Measurements from ENCODE around the gene MBD3. TPM values are rescaled to one million over a fixed set of nuclear protein-coding genes. Genes with fewer than 3 reads are reported as not detected.
A peak's percentile ranks its signal among the peaks of the same experiment; 100 is the strongest.

Gene MBD3
- polyA plus RNA-seq, 1 donor (not counting 4 experiments of a cell fraction or from before 2014, with no cell fraction given) = 16.6 TPM

- no peaks in the 10 kb centered on the region for H4K20me1 ChIP-seq (ENCODE audit: control insufficient read depth, extremely low read depth, insufficient read depth, low read length)
- no peak for DNase-seq (ENCODE audit: low read depth, low spot score)
- TF ChIP-seq, protein P1, sequence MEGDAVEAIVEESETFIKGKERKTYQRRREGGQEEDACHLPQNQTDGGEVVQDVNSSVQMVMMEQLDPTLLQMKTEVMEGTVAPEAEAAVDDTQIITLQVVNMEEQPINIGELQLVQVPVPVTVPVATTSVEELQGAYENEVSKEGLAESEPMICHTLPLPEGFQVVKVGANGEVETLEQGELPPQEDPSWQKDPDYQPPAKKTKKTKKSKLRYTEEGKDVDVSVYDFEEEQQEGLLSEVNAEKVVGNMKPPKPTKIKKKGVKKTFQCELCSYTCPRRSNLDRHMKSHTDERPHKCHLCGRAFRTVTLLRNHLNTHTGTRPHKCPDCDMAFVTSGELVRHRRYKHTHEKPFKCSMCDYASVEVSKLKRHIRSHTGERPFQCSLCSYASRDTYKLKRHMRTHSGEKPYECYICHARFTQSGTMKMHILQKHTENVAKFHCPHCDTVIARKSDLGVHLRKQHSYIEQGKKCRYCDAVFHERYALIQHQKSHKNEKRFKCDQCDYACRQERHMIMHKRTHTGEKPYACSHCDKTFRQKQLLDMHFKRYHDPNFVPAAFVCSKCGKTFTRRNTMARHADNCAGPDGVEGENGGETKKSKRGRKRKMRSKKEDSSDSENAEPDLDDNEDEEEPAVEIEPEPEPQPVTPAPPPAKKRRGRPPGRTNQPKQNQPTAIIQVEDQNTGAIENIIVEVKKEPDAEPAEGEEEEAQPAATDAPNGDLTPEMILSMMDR (optimal IDR thresholded peaks at IDR 0.05 in 1 of 3, IDR thresholded peaks at IDR 0.05 in 1 of 3, conservative IDR thresholded peaks at IDR 0.05 in 1 of 3; ENCODE audit: extremely low read depth in 1 of 3, insufficient read depth in 2 of 3, low read length in 3 of 3) = no peak
- no peak for TF ChIP-seq EZH2 (IDR thresholded peaks at IDR 0.05; ENCODE audit: low read length)
- peaks cover 11% of the 10 kb centered on the region for H3K27me3 ChIP-seq (ENCODE audit: control insufficient read depth, extremely low read depth, insufficient read depth, low read length)
- no peak overlapping the region for H3K4me3 ChIP-seq (ENCODE audit: control insufficient read depth in 2 of 3, extremely low read depth in 1 of 3, insufficient read depth in 2 of 3, low read depth in 1 of 3, low read length in 3 of 3)
- dilution Hi-C loops (cut with MboI; ENCODE audit: extremely low pct_ligation_motif_present, low sequenced_read_pairs) = no loop called here
- no peak for FAIRE-seq
- no peak overlapping the region for H3K27ac ChIP-seq (ENCODE audit: control insufficient read depth, insufficient read depth, low read length)
- no peak overlapping the region for H3K4me2 ChIP-seq (ENCODE audit: control insufficient read depth, extremely low read depth, insufficient read depth, low read depth, low read length)
- peaks cover 13% of the 10 kb centered on the region for H3K79me2 ChIP-seq (ENCODE audit: control insufficient read depth, insufficient read depth, low read length)
- H3K4me1 ChIP-seq (ENCODE audit: control insufficient read depth, extremely low read depth, insufficient read depth, low read length) = no peaks in the 10 kb centered on the region
- H3K36me3 ChIP-seq (ENCODE audit: control insufficient read depth in 2 of 2, extremely low read depth in 1 of 2, insufficient read depth in 2 of 2, low read length in 2 of 2) = no peaks in the 10 kb centered on the region
- no peaks in the 10 kb centered on the region for H3K9me3 ChIP-seq (ENCODE audit: control insufficient read depth, low read depth, low read length)
- no peaks in the 10 kb centered on the region for H3K9me1 ChIP-seq (ENCODE audit: control insufficient read depth, extremely low read depth, insufficient read depth, low read length)
- no peak overlapping the region for H2AFZ ChIP-seq (ENCODE audit: control insufficient read depth, low read length)
- no peak overlapping the region for H3K9ac ChIP-seq (ENCODE audit: control insufficient read depth, extremely low read depth, insufficient read depth, low read length)
These were observed 22.7 kb downstream of the MBD3 start for GRCh38 chr19:1569997-1570396.

- H3K27ac ChIP-seq (ENCODE audit: control insufficient read depth, insufficient read depth, low read length) = no peak within 1 kb of the TSS
- H2AFZ ChIP-seq (ENCODE audit: control insufficient read depth, low read length) = peak within 1 kb of the TSS; percentile 37
- dilution Hi-C loops (cut with MboI; ENCODE audit: extremely low pct_ligation_motif_present, low sequenced_read_pairs) = no loop called here
- H3K4me2 ChIP-seq (ENCODE audit: control insufficient read depth, extremely low read depth, insufficient read depth, low read depth, low read length) = peak within 1 kb of the TSS; percentile 73
- no peaks in the 10 kb centered on the region for H3K9me3 ChIP-seq (ENCODE audit: control insufficient read depth, low read depth, low read length)
- DNase-seq (ENCODE audit: low read depth, low spot score) (no peak), FAIRE-seq (no peak)
- H3K36me3 ChIP-seq (ENCODE audit: control insufficient read depth in 2 of 2, extremely low read depth in 1 of 2, insufficient read depth in 2 of 2, low read length in 2 of 2) = no peaks in the 10 kb centered on the region
- H3K4me1 ChIP-seq (ENCODE audit: control insufficient read depth, extremely low read depth, insufficient read depth, low read length) = no peaks in the 10 kb centered on the region
- no peaks in the 10 kb centered on the region for H4K20me1 ChIP-seq (ENCODE audit: control insufficient read depth, extremely low read depth, insufficient read depth, low read length)
- peaks cover 11% of the 10 kb centered on the region for H3K27me3 ChIP-seq (ENCODE audit: control insufficient read depth, extremely low read depth, insufficient read depth, low read length)
- peak within 1 kb of the TSS; percentile 56 for H3K9ac ChIP-seq (ENCODE audit: control insufficient read depth, extremely low read depth, insufficient read depth, low read length)
- no peaks in the 10 kb centered on the region for H3K9me1 ChIP-seq (ENCODE audit: control insufficient read depth, extremely low read depth, insufficient read depth, low read length)
- peaks cover 16% of the 10 kb centered on the region for H3K79me2 ChIP-seq (ENCODE audit: control insufficient read depth, insufficient read depth, low read length)
- H3K4me3 ChIP-seq (ENCODE audit: control insufficient read depth in 2 of 3, extremely low read depth in 1 of 3, insufficient read depth in 2 of 3, low read depth in 1 of 3, low read length in 3 of 3) = peak within 1 kb of the TSS; percentile 64 to 73 (median 71)
- TF ChIP-seq, protein P1 (optimal IDR thresholded peaks at IDR 0.05 in 1 of 3, IDR thresholded peaks at IDR 0.05 in 1 of 3, conservative IDR thresholded peaks at IDR 0.05 in 1 of 3; ENCODE audit: extremely low read depth in 1 of 3, insufficient read depth in 2 of 3, low read length in 3 of 3) = no peak
- TF ChIP-seq EZH2 (IDR thresholded peaks at IDR 0.05; ENCODE audit: low read length) = no peak
These were observed 24.2 kb downstream of the MBD3 start, which contains the start of gene MEX3D for GRCh38 chr19:1568320-1569019. Gene MEX3D (minus strand): TSS chr19:1568325. CDS start chr19:1568058, 267 bp downstream.
